ENCODE results near the gene PURA. TPM values are rescaled to one million over a fixed set of nuclear protein-coding genes. Genes with fewer than 3 reads are reported as not detected.

Gene PURA
- total RNA-seq, 1 experiment from 2014 or later = 3.6 TPM

DNA sequence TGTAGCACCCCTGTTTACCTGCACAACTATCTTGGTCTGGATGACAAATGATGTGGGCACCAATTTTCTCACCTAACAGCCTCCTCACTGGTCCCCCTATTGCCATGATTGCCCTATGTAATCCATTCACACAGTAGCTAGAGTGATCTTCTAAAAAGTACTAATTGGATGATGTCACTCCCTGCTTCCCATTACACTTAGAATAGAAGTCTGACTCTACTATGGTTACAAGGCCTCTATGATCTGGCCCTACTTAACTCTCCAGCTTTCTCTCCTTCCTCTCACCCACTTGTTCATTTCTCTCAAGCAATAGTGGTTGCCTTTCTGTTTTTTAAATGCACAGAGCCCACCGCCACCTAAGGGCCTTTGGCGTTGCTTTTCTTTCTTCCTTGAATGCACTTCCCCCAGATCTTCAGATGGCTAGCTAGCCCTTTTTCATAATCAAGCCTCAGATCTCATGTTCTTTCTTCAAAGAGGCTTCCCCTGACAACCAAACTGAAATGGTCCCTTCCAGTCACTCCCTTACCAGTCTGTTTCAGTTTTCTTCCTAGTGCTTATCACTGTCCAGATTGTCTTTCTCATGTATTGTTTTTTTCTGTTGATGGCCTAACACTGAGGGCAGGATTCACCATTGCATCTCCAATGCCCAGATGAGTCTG is 20.5 kb downstream of the PURA start:
- TF ChIP-seq, protein P1, sequence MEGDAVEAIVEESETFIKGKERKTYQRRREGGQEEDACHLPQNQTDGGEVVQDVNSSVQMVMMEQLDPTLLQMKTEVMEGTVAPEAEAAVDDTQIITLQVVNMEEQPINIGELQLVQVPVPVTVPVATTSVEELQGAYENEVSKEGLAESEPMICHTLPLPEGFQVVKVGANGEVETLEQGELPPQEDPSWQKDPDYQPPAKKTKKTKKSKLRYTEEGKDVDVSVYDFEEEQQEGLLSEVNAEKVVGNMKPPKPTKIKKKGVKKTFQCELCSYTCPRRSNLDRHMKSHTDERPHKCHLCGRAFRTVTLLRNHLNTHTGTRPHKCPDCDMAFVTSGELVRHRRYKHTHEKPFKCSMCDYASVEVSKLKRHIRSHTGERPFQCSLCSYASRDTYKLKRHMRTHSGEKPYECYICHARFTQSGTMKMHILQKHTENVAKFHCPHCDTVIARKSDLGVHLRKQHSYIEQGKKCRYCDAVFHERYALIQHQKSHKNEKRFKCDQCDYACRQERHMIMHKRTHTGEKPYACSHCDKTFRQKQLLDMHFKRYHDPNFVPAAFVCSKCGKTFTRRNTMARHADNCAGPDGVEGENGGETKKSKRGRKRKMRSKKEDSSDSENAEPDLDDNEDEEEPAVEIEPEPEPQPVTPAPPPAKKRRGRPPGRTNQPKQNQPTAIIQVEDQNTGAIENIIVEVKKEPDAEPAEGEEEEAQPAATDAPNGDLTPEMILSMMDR (conservative IDR thresholded peaks at IDR 0.05) = no peak
- Mint-ChIP-seq H3K9me3 (no peaks in the 10 kb centered on the region), H3K4me1 (peaks cover 14 to 20% of the 10 kb centered on the region in 2 experiments), H3K4me3 (no peak overlapping the region), H3K27me3 (ENCODE audit: low read depth) (peaks cover 6% of the 10 kb centered on the region), H3K36me3 (ENCODE audit: insufficient read depth in 1 of 3, low read depth in 3 of 3) (no peaks in the 10 kb centered on the region), H3K27ac (no peak overlapping the region)
- no peak overlapping the region for H3K4me2 ChIP-seq (ENCODE audit: insufficient read depth, insufficient read length, low read length)
- peaks cover 3% of the 10 kb centered on the region; the same call in 1 of the 2 replicates for H3K4me1 ChIP-seq (ENCODE audit: insufficient read depth, low read length)
- no peak overlapping the region for H2BK5ac ChIP-seq (ENCODE audit: insufficient read length, low read length)
- no peaks in the 10 kb centered on the region for H3K23me2 ChIP-seq (ENCODE audit: insufficient read length, low read depth, low read length, poor library complexity, severe bottlenecking)
- no peak overlapping the region for H3K23ac ChIP-seq (ENCODE audit: insufficient read length, low read depth, low read length)
- no peaks in the 10 kb centered on the region for H3K79me2 ChIP-seq (ENCODE audit: insufficient read depth, low read length)
- H3K27ac ChIP-seq (ENCODE audit: insufficient read length, low read depth, low read length) = no peak overlapping the region
- H2BK15ac ChIP-seq (ENCODE audit: low read depth, low read length) = no peak overlapping the region
- no peak overlapping the region for H2AK5ac ChIP-seq (ENCODE audit: insufficient read length, low read length)
- H2BK20ac ChIP-seq (ENCODE audit: low read depth, low read length, poor library complexity, severe bottlenecking) = no peak overlapping the region
- no peak overlapping the region for H4K8ac ChIP-seq (replicated peaks; ENCODE audit: insufficient read length, low read depth, low read length)
- H3T11ph ChIP-seq (ENCODE audit: low read length) = no peak overlapping the region
- H3K79me1 ChIP-seq (ENCODE audit: insufficient read depth, low read depth, low read length, poor library complexity, severe bottlenecking) = no peaks in the 10 kb centered on the region
- H4K91ac ChIP-seq (ENCODE audit: insufficient read length, low read depth, low read length) = no peak overlapping the region
- H2BK12ac ChIP-seq (ENCODE audit: insufficient read length, low read depth, low read length) = no peak overlapping the region
- no peak overlapping the region for H2BK120ac ChIP-seq (ENCODE audit: low read depth, low read length, poor library complexity, severe bottlenecking)
- H3K56ac ChIP-seq (ENCODE audit: insufficient read length, low read depth, low read length) = no peak overlapping the region
- no peak overlapping the region for H4K5ac ChIP-seq (ENCODE audit: insufficient read length, low read depth, low read length)
- H3K9ac ChIP-seq (ENCODE audit: extremely low read depth, insufficient read length, low read length) = no peak overlapping the region
- H2AFZ ChIP-seq (ENCODE audit: low read length) = no peak overlapping the region
- no peak for DNase-seq
- no peaks in the 10 kb centered on the region for H3K27me3 ChIP-seq (ENCODE audit: insufficient read depth, low read length)
- WGBS (ENCODE audit: extremely low coverage, insufficient read length, low lambda C conversion rate) = no CpG with 5 or more reads among the region's 2 CpGs
- H3K14ac ChIP-seq (ENCODE audit: insufficient read depth, low read length) = no peak overlapping the region
- no peak overlapping the region for H3K18ac ChIP-seq (ENCODE audit: insufficient read length, low read depth, low read length)
- H3K4ac ChIP-seq (ENCODE audit: low read depth, low read length) = no peak overlapping the region
- H3K9me3 ChIP-seq (ENCODE audit: control insufficient read depth, low read depth, low read length) = no peaks in the 10 kb centered on the region
- H4K20me1 ChIP-seq (ENCODE audit: control insufficient read depth, insufficient read depth, insufficient read length) = no peaks in the 10 kb centered on the region
